Uterus (tissue), 4 donors: ENCODE measurements around the gene MCIDAS. TPM values are rescaled to one million over a fixed set of nuclear protein-coding genes. Genes with fewer than 3 reads are reported as not detected.
A peak's percentile ranks its signal among the peaks of the same experiment; 100 is the strongest.

Source experiments
- DNase-seq, 2 donors: peaks; one replicate each; pipeline ENCODE4 v3.0.0-alpha.2; 2019 to 2020
- H3K27ac ChIP-seq, 2 donors: fragments of 200-600 bp; sonication (generic); 1 replicate in 1 of 2; 2 replicates in 1 of 2; pipeline ENCODE4 v1.5.1; 2016 to 2018
- H3K27me3 ChIP-seq, 2 donors: fragments of 200-600 bp; sonication (generic); one replicate each; pipeline ENCODE4 v1.5.1; 2018 to 2019; ENCODE audit warnings: control low read depth in 1 of 2
- H3K36me3 ChIP-seq, 2 donors: fragments of 200-600 bp; sonication (generic); one replicate each; pipeline ENCODE4 v1.5.1; 2019; ENCODE audit warnings: control low read depth in 1 of 2
- H3K4me1 ChIP-seq, 2 donors: fragments of 200-600 bp; sonication (generic); one replicate each; pipeline ENCODE4 v1.5.1; 2018 to 2019; ENCODE audit warnings: control low read depth in 1 of 2
- H3K4me3 ChIP-seq, 2 donors: fragments of 200-600 bp; sonication (generic); 1 replicate in 1 of 2; 2 replicates in 1 of 2; pipeline ENCODE4 v1.5.1; 2018 to 2019; ENCODE audit warnings: mild to moderate bottlenecking in 1 of 2
- H3K9me3 ChIP-seq, 2 donors: fragments of 200-600 bp; sonication (generic); one replicate each; pipeline ENCODE4 v1.5.1; 2019; ENCODE audit warnings: control low read depth in 1 of 2
- POLR2A ChIP-seq, 2 donors: fragments of 450-650 bp; IDR thresholded peaks; one replicate each; pipeline ENCODE4 v1.6.1; 2016; ENCODE audit warnings: antibody characterized with exemption in 2 of 2, mild to moderate bottlenecking in 1 of 2, moderate library complexity in 1 of 2
- intact Hi-C: fragments of 100-400 bp; cut with DNase I; formaldehyde crosslinking; loops from one replicate; pipeline ENCODE4 v1.15.1; 2023; ENCODE audit warnings: low total_unique reads
- total RNA-seq, 4 donors: library from RNA; depleted of rRNA in 3 of 4; stranded (reverse); fragments of >200 nt in 3 of 4; gene quantifications; one replicate each; pipeline versions ENCODE4 v1.1.0 to v1.2.4, GENCODE V29; 2014 to 2023
- TF ChIP-seq, protein P1 (sequence below), 4 experiments: fragments of 200-600 bp in 2 of 4; fragments of 450-650 bp in 2 of 4; sonication (generic) in 2 of 4; IDR thresholded peaks; one replicate each; pipeline ENCODE4 v1.5.1; 2016 to 2019; ENCODE audit warnings: antibody characterized with exemption in 4 of 4, mild to moderate bottlenecking in 2 of 4, moderate library complexity in 1 of 4
- donor health status: DM: yes; HTN: yes; CAD: no.

The MCIDAS gene
- total RNA-seq, 4 donors from 2014 or later, result 0.14 TPM; not detected in 3

DNA sequence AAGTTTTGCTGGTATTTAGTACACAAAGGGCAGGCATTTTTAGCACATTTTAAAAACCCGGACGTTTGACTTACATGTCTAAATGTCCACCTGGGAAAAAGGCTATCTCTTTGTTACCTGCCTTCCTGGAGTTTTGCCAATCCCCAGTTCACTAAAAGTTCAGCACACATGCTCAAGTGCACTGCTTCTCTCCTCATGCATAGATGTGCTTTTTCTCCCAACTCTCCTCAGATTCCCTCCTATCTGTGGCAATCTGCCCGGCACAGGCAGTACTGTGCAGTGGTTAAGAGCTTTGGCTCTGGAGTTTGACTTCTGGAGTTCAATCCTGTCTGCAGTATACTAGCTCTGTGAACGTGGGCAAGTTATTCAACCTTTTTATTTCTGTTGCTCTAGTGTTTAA, 14.6 kb upstream of the MCIDAS start:
- H3K4me1 ChIP-seq, result no peaks in the 10 kb centered on the region
- no peak for TF ChIP-seq POLR2A (IDR thresholded peaks at IDR 0.05)
- TF ChIP-seq, protein P1, sequence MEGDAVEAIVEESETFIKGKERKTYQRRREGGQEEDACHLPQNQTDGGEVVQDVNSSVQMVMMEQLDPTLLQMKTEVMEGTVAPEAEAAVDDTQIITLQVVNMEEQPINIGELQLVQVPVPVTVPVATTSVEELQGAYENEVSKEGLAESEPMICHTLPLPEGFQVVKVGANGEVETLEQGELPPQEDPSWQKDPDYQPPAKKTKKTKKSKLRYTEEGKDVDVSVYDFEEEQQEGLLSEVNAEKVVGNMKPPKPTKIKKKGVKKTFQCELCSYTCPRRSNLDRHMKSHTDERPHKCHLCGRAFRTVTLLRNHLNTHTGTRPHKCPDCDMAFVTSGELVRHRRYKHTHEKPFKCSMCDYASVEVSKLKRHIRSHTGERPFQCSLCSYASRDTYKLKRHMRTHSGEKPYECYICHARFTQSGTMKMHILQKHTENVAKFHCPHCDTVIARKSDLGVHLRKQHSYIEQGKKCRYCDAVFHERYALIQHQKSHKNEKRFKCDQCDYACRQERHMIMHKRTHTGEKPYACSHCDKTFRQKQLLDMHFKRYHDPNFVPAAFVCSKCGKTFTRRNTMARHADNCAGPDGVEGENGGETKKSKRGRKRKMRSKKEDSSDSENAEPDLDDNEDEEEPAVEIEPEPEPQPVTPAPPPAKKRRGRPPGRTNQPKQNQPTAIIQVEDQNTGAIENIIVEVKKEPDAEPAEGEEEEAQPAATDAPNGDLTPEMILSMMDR (IDR thresholded peaks at IDR 0.05), result no peak
- no peak overlapping the region for H3K27ac ChIP-seq
- no peaks in the 10 kb centered on the region for H3K36me3 ChIP-seq
- no peak overlapping the region for H3K4me3 ChIP-seq
- intact Hi-C loops, result no loop called here
- no peaks in the 10 kb centered on the region for H3K27me3 ChIP-seq
- no peak for DNase-seq
- H3K9me3 ChIP-seq, result no peaks in the 10 kb centered on the region

GRCh38 chr5:55236800-55237199, 9.7 kb upstream of the MCIDAS start:
- DNase-seq, result no peak
- H3K4me3 ChIP-seq, result no peak overlapping the region
- no peaks in the 10 kb centered on the region for H3K9me3 ChIP-seq
- peaks cover 0 to 23% of the 10 kb centered on the region in 2 donors for H3K4me1 ChIP-seq
- peaks cover 0 to 18% of the 10 kb centered on the region in 2 donors for H3K27me3 ChIP-seq
- intact Hi-C loops, result no loop called here
- no peaks in the 10 kb centered on the region for H3K36me3 ChIP-seq
- H3K27ac ChIP-seq, result no peak overlapping the region
- TF ChIP-seq POLR2A (IDR thresholded peaks at IDR 0.05), result no peak
- TF ChIP-seq, protein P1 (IDR thresholded peaks at IDR 0.05), result no peak

DNA sequence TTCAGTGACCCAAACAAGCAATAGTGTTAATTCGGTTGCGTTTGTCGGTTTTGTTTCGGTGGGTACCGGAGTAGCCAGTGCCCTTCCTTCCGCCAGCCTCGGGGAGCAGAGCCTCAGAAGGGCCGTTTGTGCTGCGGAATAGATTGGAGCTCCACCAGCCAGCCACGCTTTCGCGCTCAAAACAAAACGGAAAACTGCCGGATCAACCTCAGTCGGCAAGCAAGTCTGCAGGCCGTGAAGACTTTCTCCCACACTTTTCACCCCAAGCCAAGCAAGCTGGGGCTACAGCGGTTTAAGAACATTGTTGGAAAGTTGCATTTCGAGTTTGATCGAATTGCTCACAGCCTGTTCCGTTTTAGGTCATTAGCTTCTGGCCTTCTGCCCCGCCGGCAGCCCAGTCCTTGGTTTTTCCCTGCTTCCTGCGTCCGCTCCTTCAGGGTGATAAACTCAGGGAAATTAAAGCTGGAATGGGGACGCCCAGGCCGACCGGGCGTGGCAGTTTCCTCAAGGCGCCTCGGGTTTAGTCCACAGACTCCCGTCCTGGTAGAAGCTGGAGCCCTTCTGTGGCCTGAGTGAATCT, 7.1 kb upstream of the MCIDAS start:
- Histone ChIP-seq H3K4me3 (peak overlapping the region; percentile 12 to 55), H3K4me1 (peaks cover 0 to 30% of the 10 kb centered on the region in 2 donors), H3K27ac (no peak overlapping the region), H3K27me3 (peaks cover 3 to 43% of the 10 kb centered on the region in 2 donors), H3K9me3 (no peaks in the 10 kb centered on the region), H3K36me3 (no peaks in the 10 kb centered on the region)
- no peak for DNase-seq
- intact Hi-C loops, result no loop called here
- TF ChIP-seq, protein P1 (IDR thresholded peaks at IDR 0.05), result no peak
- no peak for TF ChIP-seq POLR2A (IDR thresholded peaks at IDR 0.05)

DNA sequence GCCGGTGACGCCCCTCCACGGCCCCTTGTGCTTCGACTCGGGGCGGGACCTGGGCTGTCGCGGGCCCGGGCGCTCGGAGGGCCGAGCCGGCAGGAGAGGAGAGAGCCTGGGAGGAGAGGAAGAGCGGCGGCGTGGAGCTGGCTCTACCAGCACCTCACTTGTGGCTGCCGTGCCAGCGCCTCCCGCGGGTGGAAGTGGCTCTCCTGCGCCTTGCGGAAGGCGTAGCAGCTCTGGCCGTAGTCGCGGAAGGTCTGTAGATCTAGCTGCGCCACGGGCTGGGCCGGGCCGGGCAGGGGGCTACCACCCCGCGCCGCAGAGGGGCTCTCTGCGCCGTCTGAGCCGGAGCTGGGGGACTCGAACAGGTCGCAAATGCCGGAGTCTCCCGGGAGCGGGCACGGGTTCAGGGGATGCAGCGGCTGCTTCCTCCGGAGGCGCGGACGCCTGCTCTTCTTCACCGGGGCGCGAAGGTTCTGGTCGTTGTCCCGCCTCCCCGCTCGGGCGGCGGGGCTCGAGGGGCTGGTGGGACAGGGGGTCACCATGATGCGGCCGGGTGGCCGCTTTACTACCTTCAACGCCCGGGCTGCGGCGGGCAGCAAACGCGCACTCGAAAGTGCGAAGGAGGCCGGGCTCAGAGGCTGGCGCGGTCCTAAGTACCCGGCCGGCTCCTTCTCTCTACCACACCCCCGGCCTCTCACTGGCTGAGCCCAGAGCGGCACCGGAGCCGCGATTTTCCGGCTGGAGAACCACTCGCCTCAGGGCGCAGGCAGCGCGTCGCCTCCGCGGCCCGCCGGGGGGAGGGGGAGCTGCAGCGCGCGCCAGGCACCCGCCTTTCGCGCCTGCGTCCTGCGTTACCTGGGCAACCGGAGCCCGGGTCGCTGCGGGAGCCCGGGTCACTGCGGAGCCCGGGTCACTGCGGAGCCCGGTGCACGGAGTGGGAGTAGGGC, 6.1 kb upstream of the MCIDAS start, which contains the start of gene CCNO:
TSS of gene CCNO (minus strand) at position 624 of the 944 bp plus-strand sequence. CDS start at position 539, 85 bp downstream.
- Histone ChIP-seq H3K36me3 (no peaks in the 10 kb centered on the region), H3K4me3 (peak within 1 kb of the TSS; percentile 12 to 55), H3K9me3 (no peaks in the 10 kb centered on the region), H3K27me3 (peaks cover 4 to 53% of the 10 kb centered on the region in 2 donors), H3K4me1 (peaks cover 0 to 30% of the 10 kb centered on the region in 2 donors), H3K27ac (no peak within 1 kb of the TSS)
- intact Hi-C loops, result no loop called here
- peak; percentile 37 to 56 for DNase-seq
- TF ChIP-seq, protein P1 (IDR thresholded peaks at IDR 0.05), result no peak
- TF ChIP-seq POLR2A (IDR thresholded peaks at IDR 0.05), result no peak
